PFSK-1 (cell line): ENCODE results near the gene CRADD.

ENCODE experiments used
- FOXP2 ChIP-seq: optimal IDR thresholded peaks from 2 replicates; pipeline ENCODE3; 2011; ENCODE audit warnings: borderline replicate concordance, control low read depth, inconsistent platforms; ENCODE audit not compliant: insufficient read depth; ENCODE audit errors: extremely low read length, extremely low read depth
- POLR2AphosphoS5 ChIP-seq: IDR thresholded peaks from 2 replicates; pipeline ENCODE4 v1.6.1; 2012; ENCODE audit warnings: low read depth, mild to moderate bottlenecking, control low read depth, low read length, moderate library complexity
- REST ChIP-seq, 2 experiments: IDR thresholded peaks; 2 replicates each; pipeline versions ENCODE4 v1.6.1 to v1.8.0; 2011 to 2012; ENCODE audit warnings: low read depth in 2 of 2, low read length in 2 of 2, control low read depth in 1 of 2, inconsistent platforms in 1 of 2, mild to moderate bottlenecking in 1 of 2, moderate library complexity in 1 of 2; ENCODE audit not compliant: insufficient read depth in 1 of 2
- SIN3A ChIP-seq: IDR thresholded peaks from 2 replicates; pipeline ENCODE4 v1.6.1; 2012; ENCODE audit warnings: mild to moderate bottlenecking, low read length, moderate library complexity, borderline replicate concordance; ENCODE audit not compliant: insufficient read depth
- TAF1 ChIP-seq: IDR thresholded peaks from 2 replicates; pipeline ENCODE4 v1.6.1; 2012; ENCODE audit warnings: low read length, control low read depth, borderline replicate concordance; ENCODE audit not compliant: insufficient read depth

The CRADD gene

GRCh38 chr12:93663729-93664084 lies 13.5 kb upstream of the CRADD start:
- TF ChIP-seq REST (IDR thresholded peaks at IDR 0.05; ENCODE audit: insufficient read depth in 1 of 2, low read depth in 2 of 2, low read length in 2 of 2): no peak
- TF ChIP-seq SIN3A: no peak
- TF ChIP-seq FOXP2: no peak
- TF ChIP-seq POLR2AphosphoS5: no peak
- TF ChIP-seq TAF1: no peak

- TF ChIP-seq SIN3A: no peak
- no peak for TF ChIP-seq FOXP2
- TF ChIP-seq POLR2AphosphoS5: no peak
- no peak for TF ChIP-seq TAF1
- TF ChIP-seq REST (IDR thresholded peaks at IDR 0.05; ENCODE audit: insufficient read depth in 1 of 2, low read depth in 2 of 2, low read length in 2 of 2): no peak
Measured at GRCh38 chr12:93664573-93665138, 12.5 kb upstream of the CRADD start.

GRCh38 chr12:93667672-93668071 lies 9.5 kb upstream of the CRADD start:
- no peak for TF ChIP-seq TAF1
- no peak for TF ChIP-seq POLR2AphosphoS5
- no peak for TF ChIP-seq SIN3A
- no peak for TF ChIP-seq FOXP2
- TF ChIP-seq REST (IDR thresholded peaks at IDR 0.05; ENCODE audit: insufficient read depth in 1 of 2, low read depth in 2 of 2, low read length in 2 of 2): no peak

GRCh38 chr12:93668919-93669418 lies 8.2 kb upstream of the CRADD start:
- TF ChIP-seq TAF1: no peak
- no peak for TF ChIP-seq SIN3A
- TF ChIP-seq POLR2AphosphoS5: no peak
- no peak for TF ChIP-seq REST (IDR thresholded peaks at IDR 0.05; ENCODE audit: insufficient read depth in 1 of 2, low read depth in 2 of 2, low read length in 2 of 2)
- TF ChIP-seq FOXP2: no peak
